GM12892 (cell line): ENCODE results near the gene CPNE4.

ENCODE experiments used
- POLR2A ChIP-seq: IDR thresholded peaks from 2 replicates; pipeline ENCODE4 v1.6.1; 2011; ENCODE audit warnings: low read depth, low read length, control low read depth
- POLR2AphosphoS5 ChIP-seq: IDR thresholded peaks from 2 replicates; pipeline ENCODE4 v1.6.1; 2011; ENCODE audit warnings: low read depth, low read length, control low read depth
- TAF1 ChIP-seq: IDR thresholded peaks from 2 replicates; pipeline ENCODE4 v1.6.1; 2011; ENCODE audit warnings: low read depth, mild to moderate bottlenecking, control low read depth, low read length, borderline replicate concordance

GRCh38 chr3:132009241-132009640, 25.6 kb downstream of the CPNE4 start:
- TF ChIP-seq POLR2A (no peak), POLR2AphosphoS5 (no peak), TAF1 (no peak)
